GM19395 (cell line): ENCODE results near the gene RDH5.

Experiments used
- ATAC-seq: cut with Tn5 transposase; IDR thresholded peaks from one replicate; pipeline ENCODE4 v1.9.1; 2021; ENCODE audit warnings: mild to moderate bottlenecking, moderate library complexity; ENCODE audit not compliant: unreplicated experiment

Gene RDH5

DNA sequence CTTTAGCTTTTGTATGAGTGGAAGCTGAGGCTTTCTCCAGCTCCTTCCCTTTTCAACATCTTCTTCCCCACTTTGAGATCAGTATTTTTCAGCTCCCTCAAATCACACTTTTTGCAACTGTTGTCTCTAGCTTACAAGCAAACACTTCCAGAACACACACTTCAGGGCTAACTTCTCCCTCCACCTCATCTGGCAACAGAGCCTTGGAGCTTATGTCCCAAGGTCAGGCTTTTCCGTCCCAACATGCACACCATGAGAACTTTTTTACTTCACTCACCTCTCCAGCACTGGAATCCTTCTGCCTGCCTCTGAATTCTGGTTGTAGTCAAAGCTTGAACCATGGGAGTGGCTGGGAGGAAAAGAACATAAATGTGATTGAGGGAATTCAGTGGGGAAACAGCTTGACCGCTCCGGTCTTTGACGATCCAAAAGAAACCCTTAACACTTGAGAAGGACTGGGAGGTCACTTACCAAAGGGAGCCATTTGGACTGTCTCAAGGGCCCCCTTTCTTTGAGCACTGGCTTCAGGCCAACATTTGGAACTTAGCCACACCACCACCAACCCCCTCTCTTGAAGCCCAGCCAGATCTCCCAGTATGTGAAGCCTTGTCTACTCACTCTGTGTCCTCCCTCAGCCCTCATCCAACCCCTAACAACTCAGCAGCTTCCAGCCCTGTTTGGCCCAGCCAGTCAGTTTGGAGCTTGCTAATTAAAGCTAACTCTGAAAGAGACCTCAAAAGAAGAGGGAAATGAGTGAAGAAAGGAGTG lies 8.2 kb upstream of the RDH5 start:
- no peak for ATAC-seq

DNA sequence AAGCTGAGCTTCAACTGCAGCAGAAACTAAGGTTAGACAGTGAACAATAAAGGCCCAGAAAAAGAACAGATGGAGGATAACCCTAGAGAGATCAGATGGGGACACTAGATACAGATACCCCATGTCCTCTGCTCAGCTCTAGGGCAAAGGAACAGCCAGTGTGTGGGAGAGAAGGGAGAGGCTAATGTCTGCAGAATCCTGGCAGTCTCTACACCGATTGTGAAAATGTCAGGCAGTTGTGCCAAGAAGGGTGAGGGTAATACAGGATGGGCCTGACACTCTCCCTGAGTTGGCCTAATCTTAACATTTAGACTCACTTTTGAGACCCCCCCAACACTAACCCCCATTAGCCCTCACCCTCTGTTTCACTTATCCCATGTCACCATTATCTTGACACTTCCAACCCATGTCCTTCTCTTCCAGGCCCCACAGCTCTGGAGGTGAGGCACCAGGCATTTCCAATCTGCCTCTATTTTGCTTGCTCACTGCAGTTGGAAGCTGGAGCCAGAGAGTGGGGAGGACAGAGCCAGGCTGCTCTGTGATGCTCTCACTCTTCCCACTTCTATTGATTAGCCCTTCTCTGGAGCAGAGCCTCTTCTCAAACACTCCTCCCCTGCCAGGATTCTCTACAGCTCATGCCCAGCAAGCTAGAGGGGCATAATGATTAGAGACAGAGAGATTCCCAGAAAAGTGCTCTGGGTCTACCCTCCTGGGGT lies 7.3 kb upstream of the RDH5 start:
- no peak for ATAC-seq

DNA sequence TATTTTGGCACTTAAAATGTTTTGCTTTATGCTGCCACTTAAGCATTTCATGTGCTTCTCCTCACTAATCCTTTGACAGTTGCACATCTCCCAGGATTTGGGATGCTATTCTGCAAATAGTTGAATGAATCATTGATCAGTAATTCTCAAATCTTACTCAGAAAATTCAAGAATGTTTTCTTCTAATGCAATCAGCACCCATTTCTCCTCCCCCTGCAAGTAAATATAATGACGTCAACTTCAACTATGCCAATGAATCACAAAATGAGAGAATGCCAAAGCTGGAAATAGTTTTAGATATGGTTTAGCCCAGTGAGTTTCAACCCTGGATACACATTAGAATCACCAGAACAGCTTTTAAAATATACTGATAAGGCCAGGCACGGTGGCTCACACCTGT lies 6.5 kb upstream of the RDH5 start:
- no peak for ATAC-seq

DNA sequence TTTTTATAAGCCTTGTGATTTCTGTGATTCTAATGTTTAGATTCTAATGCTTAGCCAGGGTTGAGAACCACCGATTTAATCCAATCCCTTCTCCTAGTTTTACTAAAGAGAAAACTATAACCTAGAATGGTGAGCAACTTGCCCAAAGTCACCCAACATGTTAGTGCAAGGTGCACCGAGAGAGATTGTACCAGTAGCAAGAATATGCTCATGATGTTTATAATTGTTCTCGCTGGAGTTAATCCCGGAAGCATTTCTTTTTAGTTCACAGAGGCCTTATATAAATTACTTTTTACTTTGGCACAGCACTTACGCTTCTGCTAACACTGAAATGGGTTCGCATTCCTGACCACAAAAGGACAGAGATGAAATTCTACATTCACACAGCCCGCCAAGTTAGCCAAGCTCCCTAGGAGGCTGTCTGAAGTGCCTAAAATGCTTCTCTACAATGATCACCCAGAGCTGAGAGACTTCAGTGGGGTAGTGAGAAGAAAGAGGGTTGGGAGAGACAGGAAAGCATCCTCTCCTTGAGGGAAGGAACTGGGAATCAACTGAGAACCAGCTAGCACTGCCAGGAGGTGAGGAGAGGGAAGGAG lies 4.9 kb upstream of the RDH5 start:
- no peak for ATAC-seq

DNA sequence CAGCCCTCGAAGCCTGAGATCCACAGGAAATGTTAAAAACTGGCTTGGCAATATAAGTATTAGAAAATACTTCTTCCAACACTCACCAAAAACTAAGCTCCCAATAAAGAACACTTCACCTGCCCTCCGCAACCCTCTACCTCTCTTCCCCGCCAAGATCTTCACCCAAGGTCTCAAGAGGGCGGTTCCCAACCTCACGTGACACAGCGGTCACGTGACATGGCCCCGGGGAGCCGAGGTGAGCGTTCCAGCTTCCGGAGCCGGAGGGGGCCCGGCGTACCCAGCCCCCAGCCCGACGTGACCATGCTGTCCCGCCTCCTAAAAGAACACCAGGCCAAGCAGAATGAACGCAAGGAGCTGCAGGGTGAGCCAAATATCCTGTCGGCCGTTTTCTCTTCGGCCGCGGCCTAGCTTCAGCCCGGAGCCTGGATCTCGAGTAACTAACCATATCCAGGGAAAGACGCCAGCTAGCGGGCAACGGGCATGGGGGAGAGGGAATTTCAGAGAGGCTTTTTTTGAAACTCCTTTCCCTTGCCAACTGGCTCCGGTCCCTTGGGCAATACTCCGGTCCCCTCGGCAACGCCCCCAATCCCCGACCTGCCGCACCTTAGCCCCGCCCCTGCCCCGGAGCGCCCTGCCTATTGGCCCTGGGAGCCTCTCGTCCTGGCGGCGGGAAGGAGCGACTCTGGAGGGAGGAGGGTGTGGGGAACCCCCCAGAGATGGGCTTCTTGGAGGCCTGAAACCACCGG lies 4.2 kb upstream of the RDH5 start, which contains the start of gene BLOC1S1:
BLOC1S1 (plus strand) TSS at position 214 of the 749 bp plus-strand sequence; CDS start at position 220, 6 bp downstream.
- peak; percentile 89 for ATAC-seq

DNA sequence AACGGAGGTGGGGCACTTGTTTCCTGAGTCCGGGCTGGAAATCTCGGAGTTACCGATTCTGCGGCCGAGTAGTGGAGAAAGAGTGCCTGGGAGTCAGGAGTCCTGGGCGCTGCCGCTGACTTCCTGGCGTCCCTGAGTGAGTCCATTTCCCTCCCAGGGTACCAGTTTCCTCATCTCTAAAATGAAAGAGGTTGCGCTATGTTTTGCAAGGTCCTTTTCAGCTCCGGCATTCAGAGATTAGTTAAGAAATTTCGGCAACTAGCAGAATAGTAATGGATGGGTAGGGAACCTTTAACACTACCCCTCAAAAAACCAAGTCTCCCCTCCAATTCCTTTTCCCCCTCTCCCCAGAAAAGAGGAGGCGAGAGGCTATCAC lies 3.6 kb upstream of the RDH5 start:
- peak; percentile 45 for ATAC-seq

DNA sequence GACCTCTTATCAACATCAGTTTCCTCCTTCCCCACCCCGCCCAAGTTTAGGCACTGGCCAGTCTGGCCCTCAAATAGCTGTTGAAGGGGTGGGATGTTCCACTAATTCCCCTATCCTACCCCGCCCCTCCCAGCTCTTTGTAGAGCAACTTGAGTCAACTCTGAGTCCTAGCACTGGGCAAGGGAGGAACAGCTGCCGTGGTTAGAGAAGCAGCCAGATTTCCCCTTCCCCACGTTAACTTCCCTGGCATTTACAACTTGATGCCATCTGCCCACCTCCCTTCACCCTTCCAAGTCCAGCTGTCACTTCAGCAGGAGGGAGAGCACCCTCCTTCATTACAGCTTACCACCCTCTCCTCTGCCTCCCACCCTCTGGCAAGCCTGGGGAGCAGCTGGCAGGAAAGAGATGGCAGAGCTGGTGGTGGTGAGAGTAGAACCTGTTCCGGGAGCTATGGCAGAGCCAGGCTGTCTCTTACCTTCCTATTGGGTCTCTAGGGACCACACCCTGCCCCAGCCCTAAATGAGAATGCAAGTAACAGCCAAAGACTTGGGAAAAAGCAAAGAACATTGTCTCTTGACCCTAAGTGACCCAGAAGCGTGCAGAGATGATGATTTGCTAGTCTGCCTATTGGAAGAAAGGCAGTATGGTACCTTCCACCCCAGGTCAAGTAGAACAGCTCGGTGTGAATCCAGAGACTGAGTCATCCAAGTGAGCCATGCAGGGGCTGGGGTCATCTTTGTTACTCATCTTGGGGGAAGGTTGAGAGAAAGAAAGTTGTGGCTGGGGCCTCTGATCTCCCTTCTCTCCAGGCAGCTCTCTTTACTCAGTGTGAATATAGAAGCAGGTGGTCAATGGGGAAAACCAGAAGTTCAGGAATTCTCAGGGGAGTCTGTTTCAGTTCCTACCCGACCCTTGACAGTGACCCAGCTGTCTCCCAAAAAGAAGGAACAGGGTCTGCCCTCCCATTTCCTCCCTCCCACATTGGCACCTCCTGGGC lies 2.9 kb upstream of the RDH5 start:
- ATAC-seq: peak; percentile 2

DNA sequence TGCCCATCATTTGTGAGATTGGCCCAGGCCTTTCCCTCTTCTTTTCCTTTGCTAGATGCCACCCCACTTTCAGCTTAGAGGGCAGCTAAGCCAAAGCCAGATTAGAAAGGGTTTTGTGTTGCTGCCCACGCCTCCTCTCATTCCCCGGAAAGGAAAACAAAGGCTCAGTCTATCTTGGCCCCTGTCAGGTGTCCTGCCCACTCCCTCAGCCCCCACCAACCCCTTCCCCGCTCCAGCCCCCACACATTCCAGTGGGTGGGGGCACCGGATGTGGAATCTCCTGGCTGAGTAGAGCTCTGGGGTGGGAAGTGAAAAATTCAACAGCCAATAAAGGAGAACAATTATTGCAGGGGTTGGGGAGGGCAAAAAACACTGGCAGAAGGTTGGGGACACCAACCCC lies 2.2 kb upstream of the RDH5 start:
- ATAC-seq: no peak

DNA sequence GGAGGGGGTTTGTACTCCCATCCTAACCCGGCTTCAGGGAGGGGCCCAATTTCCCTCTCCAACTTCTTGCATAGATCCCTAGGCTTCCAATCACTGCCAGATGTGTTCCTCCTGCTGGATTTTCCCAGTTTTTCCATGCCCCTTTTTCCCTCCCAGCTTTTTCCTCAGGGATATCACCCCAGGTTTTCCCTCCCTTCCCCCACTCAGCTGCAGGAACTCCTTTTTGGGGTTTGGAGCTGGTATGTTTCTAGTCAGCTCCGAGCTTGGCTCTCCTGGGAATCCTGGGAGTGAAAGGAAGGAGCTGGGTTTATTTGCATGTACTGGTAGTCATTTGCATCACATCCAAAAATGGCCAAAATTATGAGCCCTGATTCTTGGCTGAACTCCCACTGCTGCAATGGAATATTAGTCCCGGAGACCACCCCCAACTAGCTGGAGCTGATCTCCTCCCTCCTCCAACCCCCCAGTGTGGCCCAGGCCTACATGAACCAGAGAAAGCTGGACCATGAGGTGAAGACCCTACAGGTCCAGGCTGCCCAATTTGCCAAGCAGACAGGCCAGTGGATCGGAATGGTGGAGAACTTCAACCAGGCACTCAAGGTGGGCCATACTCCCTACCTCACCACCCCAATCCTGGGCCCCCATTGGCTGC lies 1.4 kb upstream of the RDH5 start:
- no peak for ATAC-seq

DNA sequence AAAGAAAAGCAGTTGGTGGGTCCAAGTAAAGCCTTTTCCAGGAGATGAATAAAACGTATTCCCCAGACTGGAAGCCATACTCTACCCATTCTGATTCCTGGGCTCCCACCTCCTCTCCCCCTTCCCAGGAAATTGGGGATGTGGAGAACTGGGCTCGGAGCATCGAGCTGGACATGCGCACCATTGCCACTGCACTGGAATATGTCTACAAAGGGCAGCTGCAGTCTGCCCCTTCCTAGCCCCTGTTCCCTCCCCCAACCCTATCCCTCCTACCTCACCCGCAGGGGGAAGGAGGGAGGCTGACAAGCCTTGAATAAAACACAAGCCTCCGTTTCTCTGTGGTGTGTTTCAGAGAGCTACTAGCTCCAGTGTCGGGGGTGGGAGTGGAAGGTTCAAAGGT lies 822 bp upstream of the RDH5 start:
- no peak for ATAC-seq

DNA sequence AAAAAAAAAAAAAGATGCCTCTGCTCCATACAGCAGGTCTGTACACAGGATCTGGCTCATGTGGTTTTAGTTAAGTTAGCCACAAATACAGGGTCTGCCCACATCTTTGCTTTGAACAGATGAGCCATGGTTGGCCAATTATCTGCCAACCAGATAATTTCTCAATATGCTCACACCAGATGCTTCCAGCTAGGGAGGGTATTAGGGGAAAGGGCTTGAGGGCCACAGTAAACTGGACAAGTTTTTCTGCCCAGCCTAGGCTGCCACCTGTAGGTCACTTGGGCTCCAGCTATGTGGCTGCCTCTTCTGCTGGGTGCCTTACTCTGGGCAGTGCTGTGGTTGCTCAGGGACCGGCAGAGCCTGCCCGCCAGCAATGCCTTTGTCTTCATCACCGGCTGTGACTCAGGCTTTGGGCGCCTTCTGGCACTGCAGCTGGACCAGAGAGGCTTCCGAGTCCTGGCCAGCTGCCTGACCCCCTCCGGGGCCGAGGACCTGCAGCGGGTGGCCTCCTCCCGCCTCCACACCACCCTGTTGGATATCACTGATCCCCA lies 776 bp downstream of the RDH5 start:
- no peak for ATAC-seq

DNA sequence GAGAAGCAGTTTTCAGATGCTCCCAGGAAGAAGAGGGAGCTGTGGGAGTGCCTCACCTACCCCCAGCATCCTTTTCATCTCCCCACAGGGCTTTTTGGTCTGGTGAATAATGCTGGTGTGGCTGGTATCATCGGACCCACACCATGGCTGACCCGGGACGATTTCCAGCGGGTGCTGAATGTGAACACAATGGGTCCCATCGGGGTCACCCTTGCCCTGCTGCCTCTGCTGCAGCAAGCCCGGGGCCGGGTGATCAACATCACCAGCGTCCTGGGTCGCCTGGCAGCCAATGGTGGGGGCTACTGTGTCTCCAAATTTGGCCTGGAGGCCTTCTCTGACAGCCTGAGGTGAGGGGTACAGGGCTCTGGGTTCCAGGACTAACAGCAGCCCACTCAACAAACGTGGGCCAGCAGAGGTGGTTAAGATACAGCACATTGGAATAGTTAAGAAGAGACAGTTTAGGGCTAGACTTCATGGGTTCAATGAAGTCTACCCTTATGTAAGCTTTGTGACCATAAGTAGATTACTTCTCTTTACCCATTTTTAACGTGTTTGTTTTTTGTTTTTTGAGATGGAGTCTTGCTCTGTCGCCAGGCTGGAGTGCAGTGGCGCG lies 1.5 kb downstream of the RDH5 start:
- ATAC-seq: no peak

DNA sequence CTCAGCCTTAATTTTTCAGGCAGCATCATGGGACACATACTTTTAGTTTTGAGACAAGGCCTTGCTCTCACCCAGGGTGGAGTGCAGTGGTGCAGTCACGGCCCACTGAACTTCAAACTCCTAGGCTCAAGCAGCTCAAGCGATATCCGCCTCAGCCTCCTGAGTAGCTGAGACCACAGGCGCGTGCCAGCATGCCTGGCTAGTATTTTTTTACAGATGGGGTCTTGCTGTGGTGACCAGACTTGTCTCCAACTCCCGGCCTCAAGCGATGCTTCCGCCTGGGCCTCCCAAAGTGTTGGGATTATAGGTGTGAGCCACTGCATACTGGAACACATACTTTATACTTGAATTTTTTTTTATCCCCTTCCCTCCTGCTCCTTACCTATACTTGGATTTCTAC lies 2.8 kb downstream of the RDH5 start:
- no peak for ATAC-seq

DNA sequence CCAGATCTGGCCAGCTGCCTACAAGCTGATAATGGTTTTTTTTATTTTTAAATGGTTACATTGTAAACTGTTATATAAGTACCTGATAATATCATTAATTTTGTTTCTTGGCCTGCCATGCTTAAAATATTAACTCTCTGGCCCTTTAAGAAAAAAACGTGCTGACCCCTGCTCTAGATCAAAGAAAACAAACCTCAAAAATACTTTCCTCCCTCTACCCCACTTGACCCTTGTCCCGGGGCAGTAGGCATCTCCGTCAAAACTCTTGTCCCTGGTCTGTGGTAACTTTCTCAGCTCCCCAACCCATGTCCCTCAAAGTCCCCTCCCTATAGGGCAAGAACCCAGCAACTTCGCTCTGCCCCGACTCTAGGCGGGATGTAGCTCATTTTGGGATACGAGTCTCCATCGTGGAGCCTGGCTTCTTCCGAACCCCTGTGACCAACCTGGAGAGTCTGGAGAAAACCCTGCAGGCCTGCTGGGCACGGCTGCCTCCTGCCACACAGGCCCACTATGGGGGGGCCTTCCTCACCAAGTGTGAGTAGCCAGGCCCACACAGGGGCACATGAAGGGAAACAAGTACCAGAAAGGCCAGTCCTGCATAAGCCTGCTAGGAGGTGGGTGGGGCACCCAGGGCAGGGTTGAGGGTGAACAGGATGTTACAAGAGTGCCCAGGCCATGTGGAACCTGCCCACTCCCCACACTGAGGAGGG lies 3.5 kb downstream of the RDH5 start:
- ATAC-seq: no peak

DNA sequence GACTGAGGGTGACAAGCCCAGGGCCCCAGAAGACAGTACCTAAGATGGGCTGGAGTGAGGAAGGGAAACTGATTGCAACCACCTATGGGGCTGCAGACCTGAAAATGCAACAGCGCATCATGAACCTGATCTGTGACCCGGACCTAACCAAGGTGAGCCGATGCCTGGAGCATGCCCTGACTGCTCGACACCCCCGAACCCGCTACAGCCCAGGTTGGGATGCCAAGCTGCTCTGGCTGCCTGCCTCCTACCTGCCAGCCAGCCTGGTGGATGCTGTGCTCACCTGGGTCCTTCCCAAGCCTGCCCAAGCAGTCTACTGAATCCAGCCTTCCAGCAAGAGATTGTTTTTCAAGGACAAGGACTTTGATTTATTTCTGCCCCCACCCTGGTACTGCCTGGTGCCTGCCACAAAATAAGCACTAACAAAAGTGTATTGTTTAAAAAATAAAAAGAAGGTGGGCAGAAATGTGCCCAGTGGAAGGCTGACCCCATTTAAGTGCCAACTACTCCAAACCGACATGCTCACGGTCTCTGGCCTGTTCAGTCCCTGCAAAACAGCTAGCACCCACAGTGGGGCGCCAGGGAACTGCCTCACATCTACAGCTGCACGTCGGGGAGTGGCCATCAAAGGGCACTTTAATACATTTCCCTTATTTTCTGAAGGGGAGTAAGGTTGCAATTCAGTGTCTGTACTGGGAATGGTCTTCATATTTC lies 4.2 kb downstream of the RDH5 start:
- ATAC-seq: no peak

DNA sequence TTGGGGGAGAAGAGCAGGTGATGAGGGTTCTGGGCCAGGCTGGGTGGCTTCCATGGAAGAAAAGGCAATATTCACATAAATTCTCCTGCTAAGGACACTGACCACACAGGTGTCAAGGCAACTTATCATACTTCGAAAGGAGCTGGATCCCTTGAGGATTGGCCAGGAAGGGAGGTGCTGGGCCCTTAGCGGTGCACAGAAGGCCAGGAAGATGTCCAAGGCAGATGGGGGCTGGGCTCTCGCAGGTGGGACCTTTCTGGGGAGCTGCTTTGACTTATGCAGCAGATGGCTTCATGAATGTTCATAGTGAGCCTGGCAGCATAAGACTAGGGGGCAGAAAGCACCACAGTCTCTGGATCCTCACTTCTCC lies 4.7 kb downstream of the RDH5 start:
- no peak for ATAC-seq

DNA sequence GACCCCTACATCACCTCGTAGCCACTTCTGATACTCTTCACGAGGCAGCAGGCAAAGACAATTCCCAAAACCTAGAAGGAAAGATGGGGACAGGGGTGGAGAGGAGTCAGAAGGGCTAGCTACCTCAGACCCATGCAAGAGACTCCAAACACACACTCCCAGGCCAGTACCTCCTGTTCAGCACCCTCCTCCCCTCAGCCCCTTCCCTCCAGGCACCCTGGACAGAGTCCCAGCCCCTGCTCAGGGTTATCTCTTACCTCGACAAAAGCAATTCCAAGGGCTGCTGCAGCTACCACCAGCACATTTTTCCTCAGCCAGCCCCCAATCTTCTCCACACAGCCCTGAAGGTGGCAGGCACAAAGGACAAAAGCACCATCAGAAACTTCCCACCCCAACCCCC lies 5.4 kb downstream of the RDH5 start:
- no peak for ATAC-seq

DNA sequence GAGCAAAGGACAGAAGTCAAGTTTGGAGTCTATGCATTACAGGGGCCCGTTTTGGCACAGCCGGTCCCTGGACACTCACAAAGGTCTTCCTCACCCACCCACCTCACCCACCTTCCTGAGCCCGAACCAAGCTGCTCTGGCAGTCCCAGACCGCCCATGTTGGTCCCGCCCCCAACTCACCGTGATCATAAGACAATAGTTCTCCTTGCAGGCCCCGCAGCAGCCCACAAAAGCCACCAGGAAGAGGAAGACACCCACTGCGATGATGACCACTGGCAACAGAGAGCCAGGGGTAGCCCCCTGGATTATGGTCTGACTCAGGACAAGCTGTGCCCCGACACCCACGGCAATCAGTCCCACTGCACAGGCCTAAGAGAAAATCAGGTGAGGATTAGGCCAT lies 6.8 kb downstream of the RDH5 start:
- ATAC-seq: no peak
